Suprapubic skin (tissue), 4 donors: ENCODE results near the gene PCDH8. TPM values are rescaled to one million over a fixed set of nuclear protein-coding genes. Genes with fewer than 3 reads are reported as not detected.

Experiments used
- DNase-seq, 2 donors: peaks; one replicate each; pipeline ENCODE4 v3.0.0-alpha.2; 2019; ENCODE audit warnings: low spot score in 2 of 2
- H3K27ac ChIP-seq: fragments of 200-600 bp; sonication (generic); one replicate; pipeline ENCODE4 v1.5.1; 2019
- H3K27me3 ChIP-seq: fragments of 200-600 bp; sonication (generic); one replicate; pipeline ENCODE4 v1.5.1; 2019
- H3K36me3 ChIP-seq: fragments of 200-600 bp; sonication (generic); one replicate; pipeline ENCODE4 v1.5.1; 2019
- H3K4me1 ChIP-seq: fragments of 200-600 bp; sonication (generic); one replicate; pipeline ENCODE4 v1.5.1; 2019
- H3K4me3 ChIP-seq: fragments of 200-600 bp; sonication (generic); one replicate; pipeline ENCODE4 v1.5.1; 2019; ENCODE audit warnings: mild to moderate bottlenecking
- H3K9me3 ChIP-seq: fragments of 200-600 bp; sonication (generic); one replicate; pipeline ENCODE4 v1.5.1; 2019
- EP300 ChIP-seq: sonication (generic); formaldehyde crosslinking; IDR thresholded peaks from one replicate; pipeline ENCODE4 v1.6.1; 2017; ENCODE audit warnings: antibody characterized with exemption
- POLR2A ChIP-seq, 2 donors: fragments of 450-650 bp; IDR thresholded peaks; one replicate each; pipeline ENCODE4 v1.6.1; 2017; ENCODE audit warnings: antibody characterized with exemption in 2 of 2, mild to moderate bottlenecking in 2 of 2, moderate library complexity in 2 of 2
- POLR2AphosphoS5 ChIP-seq, 3 donors: sonication (generic); formaldehyde crosslinking; IDR thresholded peaks; one replicate each; pipeline ENCODE4 v1.6.1; 2017; ENCODE audit warnings: antibody characterized with exemption in 3 of 3
- WGBS: methylation state at CpG from one replicate; pipeline ENCODE4 v1.1.5; 2018; 5-methylcytosine and 5-hydroxymethylcytosine counted together
- total RNA-seq, 4 donors: library from RNA; depleted of rRNA; stranded (reverse); fragments of >200 nt; gene quantifications; one replicate each; pipeline ENCODE4 v1.1.0, GENCODE V29; 2016
- TF ChIP-seq, protein P1 (sequence below), 2 donors: fragments of 200-600 bp in 1 of 2; fragments of 450-650 bp in 1 of 2; sonication (generic) in 1 of 2; IDR thresholded peaks; one replicate each; pipeline ENCODE4 v1.5.1; 2016 to 2019; ENCODE audit warnings: antibody characterized with exemption in 2 of 2, mild to moderate bottlenecking in 1 of 2, moderate library complexity in 1 of 2

Gene PCDH8
- total RNA-seq, 4 donors from 2014 or later, result 0.30 to 1.3 (median 0.55) TPM; not detected in 1

- no peaks in the 10 kb centered on the region for H3K36me3 ChIP-seq
- no peak overlapping the region for H3K27ac ChIP-seq
- no peak for DNase-seq
- H3K4me1 ChIP-seq, result no peaks in the 10 kb centered on the region
- H3K4me3 ChIP-seq, result no peak overlapping the region
- TF ChIP-seq POLR2A (IDR thresholded peaks at IDR 0.05) (no peak), EP300 (no peak), POLR2AphosphoS5 (IDR thresholded peaks at IDR 0.05) (no peak)
- TF ChIP-seq, protein P1, sequence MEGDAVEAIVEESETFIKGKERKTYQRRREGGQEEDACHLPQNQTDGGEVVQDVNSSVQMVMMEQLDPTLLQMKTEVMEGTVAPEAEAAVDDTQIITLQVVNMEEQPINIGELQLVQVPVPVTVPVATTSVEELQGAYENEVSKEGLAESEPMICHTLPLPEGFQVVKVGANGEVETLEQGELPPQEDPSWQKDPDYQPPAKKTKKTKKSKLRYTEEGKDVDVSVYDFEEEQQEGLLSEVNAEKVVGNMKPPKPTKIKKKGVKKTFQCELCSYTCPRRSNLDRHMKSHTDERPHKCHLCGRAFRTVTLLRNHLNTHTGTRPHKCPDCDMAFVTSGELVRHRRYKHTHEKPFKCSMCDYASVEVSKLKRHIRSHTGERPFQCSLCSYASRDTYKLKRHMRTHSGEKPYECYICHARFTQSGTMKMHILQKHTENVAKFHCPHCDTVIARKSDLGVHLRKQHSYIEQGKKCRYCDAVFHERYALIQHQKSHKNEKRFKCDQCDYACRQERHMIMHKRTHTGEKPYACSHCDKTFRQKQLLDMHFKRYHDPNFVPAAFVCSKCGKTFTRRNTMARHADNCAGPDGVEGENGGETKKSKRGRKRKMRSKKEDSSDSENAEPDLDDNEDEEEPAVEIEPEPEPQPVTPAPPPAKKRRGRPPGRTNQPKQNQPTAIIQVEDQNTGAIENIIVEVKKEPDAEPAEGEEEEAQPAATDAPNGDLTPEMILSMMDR (IDR thresholded peaks at IDR 0.05), result no peak
- peaks cover 8% of the 10 kb centered on the region for H3K27me3 ChIP-seq
- WGBS, result 85% methylated on average over 7 of the region's 7 CpGs
- no peaks in the 10 kb centered on the region for H3K9me3 ChIP-seq
Observed at GRCh38 chr13:52794589-52794988, 53.9 kb downstream of the PCDH8 start.

GRCh38 chr13:52793515-52794061 lies 54.9 kb downstream of the PCDH8 start:
- Histone ChIP-seq H3K4me3 (no peak overlapping the region), H3K36me3 (no peaks in the 10 kb centered on the region), H3K27me3 (peaks cover 8% of the 10 kb centered on the region), H3K4me1 (no peaks in the 10 kb centered on the region), H3K27ac (no peak overlapping the region), H3K9me3 (no peaks in the 10 kb centered on the region)
- TF ChIP-seq, protein P1 (IDR thresholded peaks at IDR 0.05), result no peak
- no peak for TF ChIP-seq POLR2A (IDR thresholded peaks at IDR 0.05)
- no peak for TF ChIP-seq POLR2AphosphoS5 (IDR thresholded peaks at IDR 0.05)
- WGBS, result 80% methylated on average over 7 of the region's 7 CpGs
- DNase-seq, result no peak

Other genes starting within 250 kb of the PCDH8 start
- 1 to 10 TPM; 1.7 to 5.1 (median 2.6) TPM for gene HNRNPA1L2, start 206.2 kb downstream of the PCDH8 start, total RNA-seq
- gene SUGT1, start 195.8 kb downstream of the PCDH8 start, total RNA-seq, result 10 to 100 TPM; 23.7 to 38.2 (median 28.8) TPM
- not detected for gene CNMD, start 108.8 kb downstream of the PCDH8 start, total RNA-seq
- gene OLFM4, start 180.2 kb upstream of the PCDH8 start, total RNA-seq, result under 1 TPM in 2 of 4 donors, not detected in 2; 0.29 to 0.83 TPM